Measurements from ENCODE around the gene ATP6V1F.
A peak's percentile ranks its signal among the peaks of the same experiment; 100 is the strongest.

The ATP6V1F gene

GRCh38 chr7:128904381-128905197 lies 41.9 kb downstream of the ATP6V1F start:
- no peak overlapping the region for H2BK12ac ChIP-seq (ENCODE audit: low read length)
- no peak overlapping the region for H4K12ac ChIP-seq (ENCODE audit: low read depth, low read length)
- WGBS (ENCODE audit: extremely low coverage, insufficient coverage, insufficient read length) = no CpG with 5 or more reads among the region's 8 CpGs
- H3K9me3 ChIP-seq (ENCODE audit: insufficient read depth, low read depth, low read length) = peaks cover 4% of the 10 kb centered on the region
- H3K14ac ChIP-seq (ENCODE audit: low read length) = no peak overlapping the region
- peaks cover 0 to under 1% of the 10 kb centered on the region in 2 experiments for H3K4me1 ChIP-seq (ENCODE audit: control insufficient read depth in 1 of 2, insufficient read depth in 2 of 2, low read length in 2 of 2)
- H3K79me2 ChIP-seq (ENCODE audit: control insufficient read depth, insufficient read depth, low read length, poor library complexity) = no peaks in the 10 kb centered on the region
- no peak overlapping the region for H3K4ac ChIP-seq (ENCODE audit: low read depth, low read length)
- H3K27ac ChIP-seq (ENCODE audit: low read depth, low read length) = no peak overlapping the region
- no peak overlapping the region for H3K4me3 ChIP-seq (ENCODE audit: low read depth, low read length)
- H3K9ac ChIP-seq (ENCODE audit: low read length) = no peak overlapping the region
- H2AFZ ChIP-seq (ENCODE audit: insufficient read depth, low read length, poor library complexity) = no peak overlapping the region
- H4K91ac ChIP-seq (ENCODE audit: low read depth, low read length) = no peak overlapping the region
- H3K4me2 ChIP-seq (ENCODE audit: low read length) = no peak overlapping the region
- peaks cover 10% of the 10 kb centered on the region for H3K27me3 ChIP-seq (ENCODE audit: insufficient read depth, low read length)
- peak in 1 of 2 donors; percentile 78 for DNase-seq
- H4K8ac ChIP-seq (ENCODE audit: low read depth, low read length) = no peak overlapping the region
- no peak overlapping the region for H2BK5ac ChIP-seq (ENCODE audit: low read depth, low read length, poor library complexity)
- no peak overlapping the region for H2BK120ac ChIP-seq (ENCODE audit: insufficient read depth, low read length, poor library complexity)
- H3K18ac ChIP-seq (ENCODE audit: low read length) = no peak overlapping the region
- no peak overlapping the region for H3K23ac ChIP-seq (ENCODE audit: low read length)
- no peaks in the 10 kb centered on the region for H3K36me3 ChIP-seq (ENCODE audit: control insufficient read depth in 1 of 2, insufficient read depth in 2 of 2, low read length in 2 of 2)
- no peaks in the 10 kb centered on the region for H3K79me1 ChIP-seq (ENCODE audit: low read length)
- no peak overlapping the region for H2AK5ac ChIP-seq (ENCODE audit: low read length)

GRCh38 chr7:128906001-128906765 lies 43.5 kb downstream of the ATP6V1F start:
- Histone ChIP-seq H3K79me1 (ENCODE audit: low read length) (no peaks in the 10 kb centered on the region), H3K18ac (ENCODE audit: low read length) (no peak overlapping the region), H3K4me1 (ENCODE audit: control insufficient read depth in 1 of 2, insufficient read depth in 2 of 2, low read length in 2 of 2) (peaks cover 5 to 8% of the 10 kb centered on the region in 2 experiments), H3K4me2 (ENCODE audit: low read length) (no peak overlapping the region), H4K8ac (ENCODE audit: low read depth, low read length) (no peak overlapping the region), H2AFZ (ENCODE audit: insufficient read depth, low read length, poor library complexity) (no peak overlapping the region), H2BK5ac (ENCODE audit: low read depth, low read length, poor library complexity) (no peak overlapping the region), H3K4me3 (ENCODE audit: low read depth, low read length) (peak overlapping the region; percentile 42), H3K27me3 (ENCODE audit: insufficient read depth, low read length) (peaks cover 23% of the 10 kb centered on the region), H3K4ac (ENCODE audit: low read depth, low read length) (no peak overlapping the region), H3K27ac (ENCODE audit: low read depth, low read length) (no peak overlapping the region), H3K14ac (ENCODE audit: low read length) (no peak overlapping the region), H2BK12ac (ENCODE audit: low read length) (no peak overlapping the region), H3K9me3 (ENCODE audit: insufficient read depth, low read depth, low read length) (peaks cover 4% of the 10 kb centered on the region), H2AK5ac (ENCODE audit: low read length) (no peak overlapping the region), H2BK120ac (ENCODE audit: insufficient read depth, low read length, poor library complexity) (no peak overlapping the region), H4K12ac (ENCODE audit: low read depth, low read length) (no peak overlapping the region), H3K79me2 (ENCODE audit: control insufficient read depth, insufficient read depth, low read length, poor library complexity) (no peaks in the 10 kb centered on the region), H3K23ac (ENCODE audit: low read length) (no peak overlapping the region), H3K9ac (ENCODE audit: low read length) (no peak overlapping the region), H3K36me3 (ENCODE audit: control insufficient read depth in 1 of 2, insufficient read depth in 2 of 2, low read length in 2 of 2) (no peaks in the 10 kb centered on the region), H4K91ac (ENCODE audit: low read depth, low read length) (no peak overlapping the region)
- no CpG with 5 or more reads among the region's 5 CpGs for WGBS (ENCODE audit: extremely low coverage, insufficient coverage, insufficient read length)
- no peak for DNase-seq

GRCh38 chr7:128906766-128907559 lies 44.3 kb downstream of the ATP6V1F start:
- Histone ChIP-seq H3K14ac (ENCODE audit: low read length) (no peak overlapping the region), H3K4me3 (ENCODE audit: low read depth, low read length) (no peak overlapping the region), H3K36me3 (ENCODE audit: control insufficient read depth in 1 of 2, insufficient read depth in 2 of 2, low read length in 2 of 2) (no peaks in the 10 kb centered on the region), H3K23ac (ENCODE audit: low read length) (no peak overlapping the region), H3K27me3 (ENCODE audit: insufficient read depth, low read length) (peaks cover 23% of the 10 kb centered on the region), H3K27ac (ENCODE audit: low read depth, low read length) (no peak overlapping the region), H2AK5ac (ENCODE audit: low read length) (no peak overlapping the region), H3K79me1 (ENCODE audit: low read length) (no peaks in the 10 kb centered on the region), H3K4ac (ENCODE audit: low read depth, low read length) (no peak overlapping the region), H3K9me3 (ENCODE audit: insufficient read depth, low read depth, low read length) (peaks cover 6% of the 10 kb centered on the region), H4K12ac (ENCODE audit: low read depth, low read length) (no peak overlapping the region), H4K91ac (ENCODE audit: low read depth, low read length) (no peak overlapping the region), H4K8ac (ENCODE audit: low read depth, low read length) (no peak overlapping the region), H3K4me1 (ENCODE audit: control insufficient read depth in 1 of 2, insufficient read depth in 2 of 2, low read length in 2 of 2) (peaks cover 8 to 10% of the 10 kb centered on the region in 2 experiments), H2BK12ac (ENCODE audit: low read length) (no peak overlapping the region), H2BK5ac (ENCODE audit: low read depth, low read length, poor library complexity) (no peak overlapping the region), H2BK120ac (ENCODE audit: insufficient read depth, low read length, poor library complexity) (no peak overlapping the region), H2AFZ (ENCODE audit: insufficient read depth, low read length, poor library complexity) (no peak overlapping the region), H3K18ac (ENCODE audit: low read length) (no peak overlapping the region), H3K79me2 (ENCODE audit: control insufficient read depth, insufficient read depth, low read length, poor library complexity) (no peaks in the 10 kb centered on the region), H3K4me2 (ENCODE audit: low read length) (no peak overlapping the region), H3K9ac (ENCODE audit: low read length) (no peak overlapping the region)
- no CpG with 5 or more reads among the region's 19 CpGs for WGBS (ENCODE audit: extremely low coverage, insufficient coverage, insufficient read length)
- no peak for DNase-seq
